SK-N-SH (cell line): ENCODE measurements around the gene ZNF726. TPM values are rescaled to one million over a fixed set of nuclear protein-coding genes. Genes with fewer than 3 reads are reported as not detected.

Experiments used
- CTCF ChIA-PET: fragments of 300-600, 350-600 bp; formaldehyde crosslinking; extraction: SDS; loops from one replicate; lab custom pipeline; 2021; lab: Yijun Ruan, JAX
- POLR2A ChIA-PET: fragments of 350-600 bp; sonication (Branson Sonifier 250); formaldehyde crosslinking; extraction: SDS; loops from one replicate; lab custom pipeline; 2020; ENCODE audit warnings: antibody characterized with exemption, inconsistent platforms; lab: Yijun Ruan, JAX
- DNase-seq: peaks from one replicate; pipeline ENCODE4 v3.0.0; 2012
- H2AFZ ChIP-seq: fragments of 200-600 bp; sonication (generic); 2 replicates; pipeline ENCODE4 v1.8.1; 2016; ENCODE audit warnings: antibody characterized with exemption, mild to moderate bottlenecking, low read depth
- H3F3A ChIP-seq: fragments of 200-600 bp; sonication (generic); replicated peaks from 2 replicates; pipeline ENCODE3; 2016; ENCODE audit warnings: antibody characterized with exemption, mild to moderate bottlenecking; ENCODE audit not compliant: insufficient read depth
- H3K27ac ChIP-seq, 2 experiments: fragments of 200-500 bp in 1 of 2; fragments of 200-600 bp in 1 of 2; sonication (Bioruptor generic) in 1 of 2; sonication (generic), shearing (Covaris generic) in 1 of 2; 2 replicates each; pipeline versions ENCODE4 v1.5.1 to v1.6.1; 2014 to 2016; ENCODE audit warnings: low read depth in 2 of 2, inconsistent platforms in 1 of 2, low read length in 1 of 2, mild to moderate bottlenecking in 1 of 2, mixed read lengths in 1 of 2
- H3K27me3 ChIP-seq: fragments of 200-600 bp; sonication (generic), shearing (Covaris generic); 2 replicates; pipeline ENCODE4 v1.6.1; 2016; ENCODE audit warnings: mixed run types; ENCODE audit not compliant: insufficient read depth
- H3K36me3 ChIP-seq, 2 experiments: fragments of 200-500 bp in 1 of 2; fragments of 200-600 bp in 1 of 2; sonication (Bioruptor generic) in 1 of 2; sonication (generic) in 1 of 2; replicated peaks in 1 of 2; 2 replicates each; pipeline versions ENCODE3 to v1.5.1; 2014 to 2016; ENCODE audit warnings: low read length in 1 of 2, mild to moderate bottlenecking in 1 of 2; ENCODE audit not compliant: insufficient read depth in 2 of 2, control insufficient read depth in 1 of 2
- H3K4me1 ChIP-seq, 2 experiments: fragments of 200-500 bp in 1 of 2; fragments of 200-600 bp in 1 of 2; sonication (Bioruptor generic) in 1 of 2; sonication (generic), shearing (Covaris generic) in 1 of 2; 2 replicates each; pipeline versions ENCODE4 v1.5.1 to v1.6.1; 2014 to 2016; ENCODE audit warnings: low read depth in 1 of 2, low read length in 1 of 2, mixed run types in 1 of 2; ENCODE audit not compliant: insufficient read depth in 2 of 2, control insufficient read depth in 1 of 2
- H3K4me2 ChIP-seq: fragments of 200-600 bp; sonication (generic), shearing (Covaris generic); 2 replicates; pipeline ENCODE4 v1.6.1; 2017; ENCODE audit warnings: mixed run types
- H3K4me3 ChIP-seq, 2 experiments: fragments of 200-500 bp in 1 of 2; fragments of 200-600 bp in 1 of 2; sonication (Bioruptor generic) in 1 of 2; sonication (generic), shearing (Covaris generic) in 1 of 2; 2 replicates each; pipeline versions ENCODE4 v1.5.1 to v1.8.1; 2014 to 2016; ENCODE audit warnings: low read depth in 2 of 2, inconsistent platforms in 1 of 2, low read length in 1 of 2, mild to moderate bottlenecking in 1 of 2, mixed read lengths in 1 of 2, moderate library complexity in 1 of 2
- H3K79me2 ChIP-seq: fragments of 200-600 bp; sonication (generic); 2 replicates; pipeline ENCODE4 v1.8.1; 2017; ENCODE audit warnings: mild to moderate bottlenecking; ENCODE audit not compliant: insufficient read depth
- H3K9ac ChIP-seq: fragments of 200-600 bp; sonication (generic); 2 replicates; pipeline ENCODE4 v1.6.1; 2017; ENCODE audit warnings: mixed run types
- H3K9me2 ChIP-seq: fragments of 200-600 bp; sonication (generic); 2 replicates; pipeline ENCODE4 v1.6.1; 2017; ENCODE audit warnings: mixed run types
- H3K9me3 ChIP-seq: fragments of 200-600 bp; sonication (generic); 2 replicates; pipeline ENCODE4 v1.6.1; 2017; ENCODE audit warnings: mixed run types, mild to moderate bottlenecking, moderate library complexity
- H4K20me1 ChIP-seq: fragments of 200-600 bp; sonication (generic); 2 replicates; pipeline ENCODE4 v1.6.1; 2017; ENCODE audit warnings: mild to moderate bottlenecking, mixed run types; ENCODE audit not compliant: insufficient read depth
- CHD2 ChIP-seq: fragments of 150-350 bp; IDR thresholded peaks from 2 replicates; pipeline ENCODE4 v1.6.1; 2018; ENCODE audit warnings: low read length; ENCODE audit not compliant: partially characterized antibody
- FOXJ3 ChIP-seq: sonication (generic); formaldehyde crosslinking; IDR thresholded peaks from 2 replicates; pipeline ENCODE4 v1.5.1; 2020; ENCODE audit warnings: mild to moderate bottlenecking, missing genetic modification reagents
- FOXM1 ChIP-seq: IDR thresholded peaks from 2 replicates; pipeline ENCODE4 v1.4.0; 2012; ENCODE audit warnings: low read depth, mild to moderate bottlenecking
- IRF3 ChIP-seq: fragments of 150-350 bp; IDR thresholded peaks from 2 replicates; pipeline ENCODE4 v1.6.1; 2016; ENCODE audit warnings: mild to moderate bottlenecking, low read depth, low read length
- JUND ChIP-seq: IDR thresholded peaks from 2 replicates; pipeline ENCODE4 v1.4.0; 2012
- MEF2A ChIP-seq: IDR thresholded peaks from 2 replicates; pipeline ENCODE4 v1.4.0; 2012; ENCODE audit warnings: low read depth, borderline replicate concordance
- MXI1 ChIP-seq: IDR thresholded peaks from 2 replicates; pipeline ENCODE4 v1.6.1; 2012; ENCODE audit warnings: mild to moderate bottlenecking, low read depth, low read length, improper control_type of control experiment
- NFIC ChIP-seq: IDR thresholded peaks from 2 replicates; pipeline ENCODE4 v1.4.0; 2012; ENCODE audit warnings: borderline replicate concordance
- NRF1 ChIP-seq: IDR thresholded peaks from 2 replicates; pipeline ENCODE4 v1.6.1; 2012; ENCODE audit warnings: low read depth, mild to moderate bottlenecking, low read length
- PBX3 ChIP-seq: IDR thresholded peaks from 2 replicates; pipeline ENCODE4; 2012
- RAD21 ChIP-seq: IDR thresholded peaks from 2 replicates; pipeline ENCODE4 v1.6.1; 2012; ENCODE audit warnings: mild to moderate bottlenecking, low read length
- RCOR1 ChIP-seq: fragments of 150-350 bp; IDR thresholded peaks from 2 replicates; pipeline ENCODE4 v1.6.1; 2017; ENCODE audit warnings: antibody characterized with exemption, low read length
- REST ChIP-seq: IDR thresholded peaks from 2 replicates; pipeline ENCODE4 v1.6.1; 2012; ENCODE audit warnings: mild to moderate bottlenecking, low read depth, low read length, moderate library complexity
- RFX5 ChIP-seq: IDR thresholded peaks from 2 replicates; pipeline ENCODE4 v1.6.1; 2012; ENCODE audit warnings: mild to moderate bottlenecking, improper control_type of control experiment, low read length
- RXRA ChIP-seq: IDR thresholded peaks from 2 replicates; pipeline ENCODE4 v1.4.0; 2012; ENCODE audit warnings: low read depth, mild to moderate bottlenecking, borderline replicate concordance
- SIN3A ChIP-seq: IDR thresholded peaks from 2 replicates; pipeline ENCODE4 v1.6.1; 2012; ENCODE audit warnings: low read depth, mild to moderate bottlenecking, low read length, moderate library complexity, borderline replicate concordance
- TAF1 ChIP-seq: IDR thresholded peaks from 2 replicates; pipeline ENCODE4 v1.6.1; 2012; ENCODE audit warnings: low read depth, mild to moderate bottlenecking, low read length, moderate library complexity, borderline replicate concordance
- USF2 ChIP-seq: fragments of 150-350 bp; IDR thresholded peaks from 2 replicates; pipeline ENCODE4 v1.6.1; 2017; ENCODE audit warnings: antibody characterized with exemption, low read length, low read depth, borderline replicate concordance
- YY1 ChIP-seq: IDR thresholded peaks from 2 replicates; pipeline ENCODE4 v1.4.0; 2012; ENCODE audit warnings: low read depth, mild to moderate bottlenecking
- ZBTB33 ChIP-seq: IDR thresholded peaks from 2 replicates; pipeline ENCODE4 v1.4.0; 2012; ENCODE audit warnings: low read depth, borderline replicate concordance
- WGBS: methylation state at CpG from one replicate; pipeline ENCODE4 v1.1.6; 2017; ENCODE audit warnings: low lambda C conversion rate; 5-methylcytosine and 5-hydroxymethylcytosine counted together
- polyA plus RNA-seq, 3 experiments: library from polyadenylated mRNA; depleted of rRNA; stranded (reverse); fragments of >200 nt; gene quantifications; 2 replicates each; pipeline ENCODE4 v1.2.3, GENCODE V29; 2012

Gene ZNF726
- polyA plus RNA-seq, 1 of the 3 experiments (the other 2 are of a cell fraction), result 3.4 TPM

- ChIA-PET POLR2A (no interaction called here), CTCF (no interaction called here)
- no peaks in the 10 kb centered on the region for H3K36me3 ChIP-seq
- no peaks in the 10 kb centered on the region for H4K20me1 ChIP-seq
- no peak overlapping the region for H3K4me3 ChIP-seq
- H3K9ac ChIP-seq, result no peak overlapping the region
- H3K9me3 ChIP-seq, result no peaks in the 10 kb centered on the region
- H3K27me3 ChIP-seq, result no peaks in the 10 kb centered on the region
- TF ChIP-seq CHD2 (no peak), SIN3A (no peak), FOXJ3 (CRISPR knock-in tag) (no peak), NFIC (no peak), RAD21 (no peak), IRF3 (no peak), RXRA (no peak), RCOR1 (no peak), USF2 (no peak), PBX3 (no peak), FOXM1 (no peak), ZBTB33 (no peak), MXI1 (no peak), MEF2A (no peak), RFX5 (no peak), REST (no peak), TAF1 (no peak), JUND (no peak), NRF1 (no peak), YY1 (no peak)
- no peaks in the 10 kb centered on the region for H3F3A ChIP-seq
- WGBS, result 10% methylated on average over 2 of the region's 2 CpGs
- H3K9me2 ChIP-seq, result no peaks in the 10 kb centered on the region
- no peak overlapping the region for H3K27ac ChIP-seq
- H3K4me1 ChIP-seq, result peaks cover 0 to 4% of the 10 kb centered on the region in 2 experiments; a peak in 1 of 4 replicates
- DNase-seq, result peak; percentile 6
- no peak overlapping the region for H2AFZ ChIP-seq
- no peak overlapping the region for H3K4me2 ChIP-seq
- H3K79me2 ChIP-seq, result no peaks in the 10 kb centered on the region
These were observed 54.9 kb downstream of the ZNF726 start for GRCh38 chr19:23969630-23970029.
